HG02973 (cell line): ENCODE results near the gene ZNF516.

Experiments
- ATAC-seq: cut with Tn5 transposase; IDR thresholded peaks from one replicate; pipeline ENCODE4 v1.9.1; 2021; ENCODE audit warnings: moderate library complexity; ENCODE audit not compliant: unreplicated experiment

ZNF516 gene

DNA sequence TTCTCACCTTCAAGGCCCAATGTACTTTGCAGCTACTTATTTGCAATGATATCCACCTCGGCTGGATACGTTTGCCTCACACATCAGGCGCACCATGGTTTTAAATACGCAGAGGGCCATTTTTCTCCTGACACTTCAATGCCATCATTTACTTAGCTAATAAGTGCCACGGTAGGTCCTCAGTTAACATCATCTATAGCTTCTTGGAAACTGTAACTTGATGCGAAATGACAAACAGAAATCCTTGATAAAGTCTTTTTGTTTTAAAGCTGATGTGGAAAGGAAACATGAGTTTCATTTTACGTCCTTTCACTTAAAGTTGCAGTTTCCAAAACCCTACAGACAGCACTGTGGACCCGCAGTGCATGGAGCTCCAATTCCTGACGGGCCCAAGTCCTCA is 37.1 kb downstream of the ZNF516 start:
- no peak for ATAC-seq

DNA sequence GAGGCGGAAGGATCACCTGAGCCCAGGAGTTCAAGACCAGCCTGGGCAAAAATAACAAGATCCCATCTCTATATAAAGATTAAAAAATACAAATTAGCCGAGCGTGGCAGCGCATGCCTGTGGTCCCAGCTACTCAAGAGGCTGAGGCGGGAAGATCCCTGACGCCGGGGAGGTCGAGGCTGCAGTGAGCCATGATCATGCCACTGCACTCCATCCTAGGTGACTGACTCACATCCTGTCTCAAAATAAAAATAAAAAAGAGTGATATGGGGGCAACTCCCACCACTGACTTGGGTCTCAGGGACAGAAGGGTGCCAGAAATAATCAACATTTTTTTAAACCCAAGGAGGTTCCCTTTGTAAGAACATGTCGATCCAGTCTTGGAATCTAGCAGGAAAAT is 37.6 kb downstream of the ZNF516 start:
- ATAC-seq = no peak

DNA sequence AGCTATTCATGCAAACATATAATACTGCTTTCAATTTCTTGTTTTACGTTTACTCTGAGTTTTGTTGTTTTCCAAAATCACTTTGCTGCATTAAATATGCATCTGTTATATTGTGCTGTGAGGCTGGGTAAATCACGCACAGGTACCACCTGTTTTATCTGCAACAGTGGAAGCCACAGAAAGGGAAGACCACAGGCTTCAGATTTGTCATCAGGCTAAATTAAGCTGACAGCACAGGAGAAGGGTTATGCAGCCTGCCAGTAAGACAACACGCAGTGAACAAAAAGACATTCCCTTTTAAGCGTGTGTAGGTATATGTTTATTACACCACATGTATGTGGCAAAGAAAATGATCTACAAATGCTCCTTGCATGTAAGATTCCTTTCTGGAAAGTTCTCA is 38.2 kb downstream of the ZNF516 start:
- ATAC-seq = no peak

DNA sequence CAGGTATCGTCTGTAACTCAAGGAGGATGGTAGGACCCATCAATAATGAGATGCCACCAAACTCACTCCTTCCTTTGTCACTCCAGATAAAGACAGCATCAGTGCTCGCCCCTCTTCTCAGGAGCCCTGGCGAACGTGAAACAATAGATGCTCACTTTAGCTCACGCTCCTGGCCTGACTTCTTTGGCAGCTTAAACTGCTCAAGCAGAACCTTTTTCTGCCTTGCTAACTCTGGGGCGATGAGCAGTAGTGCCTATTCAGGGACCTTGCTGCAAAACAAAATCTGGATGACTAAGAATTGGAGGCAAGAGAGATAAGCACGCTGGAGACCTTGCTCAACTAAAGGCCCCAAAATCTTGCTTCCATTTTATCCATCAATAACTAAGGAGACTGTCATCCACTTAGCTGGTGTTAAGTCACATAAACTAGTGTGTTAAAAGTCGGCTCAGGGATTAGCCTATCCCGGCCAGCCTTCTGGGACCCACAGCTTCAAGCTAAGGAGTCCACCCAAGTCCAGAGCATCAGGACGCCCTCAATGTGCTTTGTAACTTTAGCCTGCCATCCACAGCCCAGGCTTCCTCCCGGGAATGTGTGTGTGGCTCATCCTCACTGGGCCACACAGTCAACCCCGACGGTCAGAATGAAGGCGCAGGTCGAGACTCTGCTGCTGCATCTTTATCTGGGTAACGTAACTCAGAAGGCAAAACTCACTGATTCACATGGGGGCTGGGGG is 38.9 kb downstream of the ZNF516 start:
- ATAC-seq = no peak

DNA sequence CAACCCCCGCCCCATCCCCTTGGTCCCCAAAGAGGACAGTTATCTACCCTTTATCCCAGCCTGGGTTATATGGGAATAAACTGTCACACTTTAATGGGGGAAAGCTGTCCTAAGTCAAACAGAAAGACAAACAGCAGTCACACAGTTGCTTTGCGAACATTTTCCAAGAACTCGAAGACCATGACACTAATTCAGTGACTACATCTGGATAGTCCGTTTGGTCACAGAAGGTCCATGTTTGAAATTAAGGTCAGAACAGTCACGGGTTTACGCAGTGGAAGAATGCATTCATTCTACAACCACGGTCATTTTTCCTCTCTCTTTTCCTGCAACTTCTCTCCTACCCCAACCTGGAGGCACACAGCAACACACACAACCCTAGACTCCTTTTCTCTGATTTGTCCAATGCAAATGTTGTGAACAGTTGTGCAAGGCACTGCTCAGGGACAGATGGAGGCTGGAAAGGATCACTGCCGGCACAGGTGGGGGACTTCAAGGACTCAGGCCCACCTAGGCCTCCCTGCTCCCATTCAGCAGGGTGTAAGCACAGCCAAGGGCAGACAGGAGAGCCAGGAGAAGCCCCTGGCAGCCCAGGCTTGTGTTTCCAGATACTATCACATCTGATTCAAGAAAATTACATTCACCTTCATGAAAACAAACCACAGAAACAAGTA is 39.9 kb downstream of the ZNF516 start:
- no peak for ATAC-seq

DNA sequence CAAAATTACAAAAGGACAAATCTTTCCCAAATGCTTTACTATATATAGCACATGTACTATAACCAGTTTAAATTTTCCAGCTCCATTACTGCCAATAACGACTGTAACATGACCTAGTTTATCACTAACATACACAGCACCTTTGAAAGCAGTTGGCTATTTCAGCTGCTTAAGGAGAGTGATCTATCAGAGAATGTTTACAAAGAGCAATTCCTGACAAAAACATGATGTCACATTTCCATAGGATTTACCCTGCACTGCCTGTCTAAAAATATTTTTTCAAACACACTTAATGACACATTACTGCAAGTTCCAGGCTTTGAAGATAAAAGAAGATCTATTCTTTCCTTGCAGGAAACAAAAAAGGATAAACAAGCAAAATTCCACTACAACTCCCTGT is 40.6 kb downstream of the ZNF516 start:
- no peak for ATAC-seq

DNA sequence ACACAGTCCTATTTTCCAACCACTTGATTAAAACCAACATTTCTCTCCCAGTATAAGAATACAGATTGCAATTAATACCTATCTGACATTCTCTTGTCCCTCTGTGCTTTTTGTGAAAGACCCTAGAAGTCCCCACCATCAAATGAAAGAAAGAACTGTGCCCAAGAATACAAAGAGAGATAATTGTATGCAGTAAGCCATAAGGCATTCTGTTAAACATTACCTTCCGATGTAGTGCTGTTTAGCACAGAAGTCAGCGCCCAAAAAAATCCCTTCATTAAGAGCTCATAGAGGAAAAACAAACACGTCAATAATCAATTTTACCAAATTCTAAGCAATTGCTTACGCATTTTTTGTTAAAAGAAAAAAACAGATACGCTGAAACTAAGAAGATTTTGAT is 41.1 kb downstream of the ZNF516 start:
- no peak for ATAC-seq

DNA sequence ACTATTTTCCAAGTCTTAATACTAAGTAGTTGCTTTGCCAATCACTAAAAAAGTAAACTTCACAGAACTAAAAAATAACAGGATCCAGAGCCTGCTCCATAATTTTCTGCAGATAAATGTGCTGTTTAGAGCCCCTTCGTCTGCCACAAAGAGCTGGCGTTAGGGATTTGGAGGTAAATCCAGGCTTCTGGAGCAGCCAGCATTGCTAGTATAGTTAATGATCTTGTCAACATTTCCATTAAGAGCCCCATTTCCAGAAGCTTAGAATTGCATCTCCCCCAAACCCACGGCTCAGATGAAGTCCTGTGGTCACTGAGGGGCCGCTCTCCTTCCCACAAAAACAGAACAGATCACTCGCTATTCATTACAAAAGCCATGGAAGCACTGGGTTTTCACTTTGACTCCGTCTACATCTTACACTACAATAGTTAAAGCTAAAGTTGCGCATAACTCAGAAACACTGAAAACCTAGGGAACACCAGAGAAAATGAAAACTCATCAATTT is 41.9 kb downstream of the ZNF516 start:
- ATAC-seq = no peak

DNA sequence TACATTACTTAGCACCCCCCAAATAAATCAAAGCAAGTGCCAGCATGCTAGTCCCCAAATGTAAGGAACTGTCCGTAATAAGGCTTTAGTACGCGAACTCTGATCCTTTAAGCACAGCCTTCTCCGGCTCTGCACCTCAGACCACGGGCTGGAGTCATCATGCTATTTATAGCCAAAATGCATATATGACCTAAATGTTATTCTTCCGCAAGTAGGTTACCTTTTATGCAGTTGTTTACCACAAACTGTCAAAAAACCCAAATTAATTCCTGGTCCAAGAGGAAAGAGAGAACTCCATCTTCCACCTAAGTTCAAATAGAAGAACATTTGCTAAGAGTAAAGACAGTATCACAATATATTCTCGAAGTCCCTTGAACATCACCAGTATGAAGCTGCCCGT is 42.7 kb downstream of the ZNF516 start:
- ATAC-seq = no peak

DNA sequence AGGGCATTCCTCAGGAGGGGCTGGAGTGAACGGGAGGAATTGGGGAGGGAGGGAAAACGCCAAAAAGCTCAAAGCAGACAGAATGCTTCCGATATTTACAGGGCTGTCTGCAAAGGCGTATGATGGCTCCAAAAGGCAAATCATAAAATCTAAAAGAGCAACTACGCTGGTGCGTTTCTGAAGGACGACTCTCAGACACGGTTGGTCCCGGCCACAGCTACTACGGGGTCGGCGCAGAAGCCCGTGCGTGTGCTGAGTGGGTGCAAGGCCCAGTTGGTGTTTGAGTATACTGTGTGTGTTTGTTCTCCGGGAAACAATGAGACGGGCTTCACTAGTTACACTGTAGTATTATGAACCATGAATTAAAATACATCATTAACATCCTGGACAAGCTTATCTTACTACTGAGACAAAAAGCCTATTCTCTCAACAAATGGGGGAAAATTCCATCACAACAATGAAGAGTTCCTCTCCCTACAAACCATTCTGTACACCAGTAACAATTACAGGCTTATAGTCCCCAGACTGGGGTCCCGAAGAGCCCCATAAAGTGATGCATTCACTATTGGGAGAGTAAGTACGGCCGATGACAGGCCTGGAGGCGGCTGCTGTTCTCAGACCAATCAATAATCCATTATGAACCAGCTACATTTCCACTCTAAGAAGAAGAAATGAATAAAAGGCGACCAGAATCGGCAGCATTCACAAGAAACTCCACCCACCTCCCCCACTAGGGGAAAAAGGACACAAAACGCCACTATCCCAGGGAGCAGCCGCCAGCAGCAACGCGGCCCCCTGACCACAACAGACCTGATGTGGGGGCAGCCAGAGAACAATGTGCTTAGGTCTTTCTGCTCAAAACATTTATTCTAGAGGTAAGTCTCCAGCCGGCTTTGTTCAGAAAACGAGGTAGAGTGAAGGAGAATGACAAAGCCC is 43.4 kb downstream of the ZNF516 start:
- peak; percentile 39 for ATAC-seq

DNA sequence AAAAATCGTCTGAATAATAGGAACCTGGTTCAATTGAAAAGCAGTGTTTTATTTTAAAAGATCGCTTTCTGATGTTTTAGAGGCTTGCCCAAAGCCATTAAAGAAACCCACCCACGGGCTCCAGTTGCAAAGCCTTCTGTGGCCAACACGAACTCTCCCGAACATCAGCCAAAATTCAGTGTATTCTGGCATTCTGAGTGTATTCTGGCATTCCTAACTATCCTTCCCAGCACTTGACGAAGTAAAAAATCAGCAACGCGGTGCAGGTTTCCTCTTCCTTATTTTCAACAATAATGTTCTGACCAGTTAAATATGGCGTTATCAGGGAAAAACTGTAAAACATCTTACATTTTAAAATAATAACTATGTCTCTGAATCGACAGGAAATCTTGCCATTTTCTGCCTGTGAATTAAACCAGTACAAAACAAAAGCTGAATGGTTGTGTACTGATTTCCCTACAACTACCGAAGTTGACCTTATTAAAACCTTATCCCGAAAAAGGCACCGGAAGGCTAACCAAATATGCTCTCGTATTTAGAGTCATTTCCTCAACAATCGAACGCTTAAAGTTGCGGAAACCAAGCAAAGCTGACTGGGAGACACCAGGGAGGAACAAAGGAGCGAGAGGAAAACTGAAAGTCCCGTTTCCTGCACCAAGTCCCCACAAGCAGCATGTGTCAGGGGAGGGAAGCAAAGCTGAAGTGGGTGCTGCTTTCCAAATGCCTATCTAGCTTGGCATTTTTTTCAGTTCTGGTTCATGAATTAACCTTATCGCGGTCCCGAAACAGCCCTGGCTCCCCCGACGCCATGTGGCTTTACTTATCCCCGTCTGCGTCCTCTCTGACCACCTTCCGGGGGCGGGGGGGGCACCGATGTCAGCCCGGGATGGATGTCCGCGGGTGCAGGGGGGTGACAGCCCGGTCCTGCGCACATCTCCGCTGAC is 44.3 kb downstream of the ZNF516 start:
- ATAC-seq = no peak

DNA sequence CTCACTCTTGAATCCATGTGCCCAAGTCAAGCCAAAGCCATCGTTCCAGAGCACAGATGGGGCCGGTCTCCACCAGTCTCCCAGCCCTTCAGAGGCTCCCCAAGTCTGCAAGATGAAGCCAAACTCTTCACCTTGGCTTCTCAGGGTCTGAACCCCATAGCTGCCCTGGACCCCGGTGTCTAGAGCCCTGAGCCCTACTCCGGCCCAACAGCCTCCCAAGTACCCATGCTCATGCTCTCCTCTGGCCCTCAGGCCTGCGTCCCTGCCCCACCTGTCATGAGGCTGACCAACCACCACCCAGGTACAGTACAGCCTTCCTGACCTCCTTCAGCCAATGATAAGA is 46.0 kb downstream of the ZNF516 start:
- no peak for ATAC-seq

DNA sequence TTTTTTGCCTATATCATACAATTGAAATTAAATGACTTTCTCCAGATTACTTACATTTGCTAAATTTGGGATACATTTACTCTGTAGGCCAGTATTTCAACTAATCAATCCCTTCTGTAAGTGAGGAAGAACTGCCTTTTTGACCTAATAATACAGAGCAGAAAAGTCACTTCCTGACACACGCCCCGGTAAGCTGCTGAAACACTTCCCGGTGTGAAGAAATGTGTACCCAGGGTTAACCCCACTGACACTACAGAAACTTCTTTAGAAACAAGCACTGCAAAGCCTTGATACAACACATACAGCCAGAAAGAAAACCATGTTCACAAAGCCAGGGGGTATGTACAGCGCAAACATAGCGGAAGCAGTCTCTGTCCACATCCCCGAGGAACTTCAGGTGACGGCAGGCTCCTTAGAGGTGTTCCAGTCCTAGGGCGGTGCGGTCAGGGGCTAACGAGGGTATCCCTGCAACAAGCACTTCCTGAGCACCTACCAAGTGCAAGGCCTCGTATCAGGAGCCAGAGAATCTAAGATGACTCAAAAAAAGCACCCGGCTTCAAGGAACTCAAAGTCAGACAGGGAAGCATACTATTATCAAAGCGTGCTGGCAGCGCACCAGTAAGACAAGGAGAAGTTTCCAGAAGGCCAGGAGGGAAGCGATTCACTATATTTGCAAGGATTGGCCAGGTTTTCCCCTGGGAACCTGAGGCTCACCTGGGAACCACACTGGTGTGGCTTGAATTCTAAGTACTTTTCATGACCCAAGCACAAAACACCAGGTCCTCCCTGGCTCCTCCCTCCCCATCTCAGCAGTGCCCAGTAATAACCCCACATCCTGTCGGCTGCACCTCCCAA is 46.6 kb downstream of the ZNF516 start:
- ATAC-seq = no peak

DNA sequence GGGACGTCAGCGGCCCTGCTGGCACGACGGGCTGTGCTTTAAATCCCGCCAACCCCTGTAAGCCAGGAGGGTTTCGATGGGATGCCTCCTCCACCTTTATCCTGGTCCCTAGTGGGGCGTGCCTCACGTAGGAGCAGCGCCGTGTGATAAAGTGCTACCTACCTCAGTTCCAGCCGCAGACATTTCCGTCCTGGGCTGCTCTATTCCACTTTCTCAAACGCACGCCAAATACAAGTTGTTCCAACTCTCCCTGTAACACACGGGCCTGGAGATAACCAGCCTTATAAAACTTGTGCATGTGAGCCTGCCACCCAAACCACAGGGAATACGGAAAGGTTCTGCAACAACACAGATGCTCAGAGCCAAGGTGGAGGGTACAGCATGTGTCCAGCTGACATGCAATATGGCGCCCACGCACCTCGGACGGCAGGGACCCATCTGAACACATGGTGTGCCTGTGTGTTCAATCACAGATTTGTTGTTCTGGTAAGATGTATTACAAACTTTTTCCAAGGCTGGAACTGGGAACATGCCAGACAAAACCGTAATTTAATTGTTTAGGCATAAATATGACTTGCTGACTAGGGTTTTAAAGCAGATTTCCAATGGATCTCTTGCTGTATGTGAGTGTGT is 47.7 kb downstream of the ZNF516 start:
- no peak for ATAC-seq

DNA sequence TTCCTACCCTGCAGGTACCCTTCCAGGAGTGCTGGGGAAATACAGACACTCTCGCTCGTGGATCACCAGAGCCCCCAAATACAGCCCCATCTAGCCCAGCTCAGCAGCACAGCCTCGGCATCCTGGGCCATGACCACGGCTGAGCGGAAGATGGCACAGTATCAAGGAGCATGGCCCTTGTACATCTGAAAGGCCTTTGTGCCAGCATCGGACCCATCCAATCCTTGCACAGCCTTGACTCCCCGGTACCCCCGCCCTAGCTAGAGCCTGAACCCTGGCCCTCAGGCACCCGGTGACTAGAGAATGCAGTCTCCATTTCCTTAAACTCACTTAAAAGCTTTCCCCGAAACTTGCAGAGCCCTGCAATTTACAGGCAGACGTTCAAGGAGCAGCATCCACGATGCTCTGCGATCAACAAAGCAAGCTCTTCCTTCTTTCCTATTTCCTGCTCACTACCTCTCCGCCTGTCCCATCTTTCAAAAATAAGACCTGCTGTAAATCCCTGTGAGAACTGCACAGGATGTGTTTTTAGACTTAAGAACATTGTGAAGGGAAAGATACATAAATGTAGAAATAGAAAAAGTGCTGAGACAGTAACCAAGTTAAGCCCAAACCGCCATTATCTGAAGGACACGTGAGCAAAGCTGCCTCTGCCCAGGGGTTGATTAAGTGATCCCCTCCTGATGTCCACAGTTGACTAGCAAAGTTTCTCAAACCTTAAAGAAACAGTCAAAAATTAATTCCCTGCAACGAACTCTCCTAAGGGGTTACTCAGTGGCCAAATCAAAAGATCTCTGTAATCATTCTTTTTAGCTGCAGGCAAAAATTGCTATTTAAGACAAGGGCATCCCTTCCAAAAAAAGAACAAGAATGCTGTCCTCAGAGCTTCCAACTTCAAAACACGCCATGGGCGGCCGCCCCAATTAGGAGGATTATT is 48.5 kb downstream of the ZNF516 start:
- no peak for ATAC-seq

DNA sequence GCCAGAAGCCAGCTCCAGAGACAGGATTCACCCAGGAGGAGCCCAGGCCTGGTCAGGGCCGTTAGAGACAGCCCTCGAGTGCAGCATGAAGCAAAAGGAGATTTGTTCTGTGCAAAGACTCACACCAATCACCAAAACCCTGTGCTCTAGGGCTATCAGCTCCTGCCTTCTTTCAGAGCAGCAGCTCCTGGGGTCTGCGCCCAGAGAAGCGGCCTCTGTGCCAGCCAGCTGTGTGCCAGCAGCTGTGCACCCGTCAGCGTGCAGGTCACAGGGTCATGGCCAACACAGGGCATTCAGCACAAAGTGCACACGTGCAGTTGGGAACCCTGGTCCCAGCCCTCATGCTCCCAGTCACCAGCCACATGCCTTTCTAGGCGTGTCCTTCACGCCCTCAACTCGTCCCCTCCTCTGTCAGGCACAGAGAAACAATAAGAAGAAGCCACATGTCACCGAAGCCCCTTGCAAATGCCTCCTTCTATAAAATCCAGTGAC is 49.3 kb downstream of the ZNF516 start:
- no peak for ATAC-seq

DNA sequence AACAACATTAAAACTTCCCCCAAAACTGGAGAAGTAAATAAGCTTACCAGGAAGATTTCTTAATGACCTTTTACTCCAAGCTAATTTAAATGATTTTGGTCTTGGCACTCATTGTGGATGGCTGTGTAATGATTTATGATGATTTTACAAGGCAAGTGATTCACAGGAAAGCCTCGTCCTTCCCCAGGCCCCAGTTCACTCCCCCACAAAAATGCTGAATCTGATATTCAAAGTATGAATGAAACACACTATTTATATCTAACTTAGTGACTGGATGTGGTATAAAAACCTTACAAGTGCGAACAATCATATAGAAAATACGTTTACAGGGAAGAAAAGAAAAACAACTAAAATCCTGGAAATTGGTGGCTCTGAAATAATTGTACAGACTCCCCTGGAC is 49.8 kb downstream of the ZNF516 start:
- ATAC-seq = no peak
